ENCODE measurements around the gene ZBED4.

ZBED4 gene

DNA sequence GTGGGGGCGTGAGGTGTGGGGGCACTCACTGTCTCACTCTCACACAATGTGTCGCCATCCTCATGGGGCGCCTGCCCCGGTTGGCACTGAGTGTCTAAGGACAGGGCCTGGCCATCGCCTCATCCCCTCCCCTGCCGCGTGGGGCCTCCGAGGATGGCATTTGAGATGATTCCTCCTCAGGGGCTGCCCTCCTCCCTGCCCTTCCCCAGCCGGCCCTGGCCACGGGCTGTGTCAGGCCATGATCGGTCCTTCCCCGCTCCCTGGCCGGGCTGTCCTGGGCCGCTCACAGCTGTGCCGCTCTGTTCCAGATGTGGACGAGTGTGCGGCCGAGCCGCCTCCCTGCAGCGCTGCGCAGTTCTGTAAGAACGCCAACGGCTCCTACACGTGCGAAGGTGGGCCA is 69.3 kb downstream of the ZBED4 start:
- no peak overlapping the region for H3K27ac ChIP-seq
- H3K9ac ChIP-seq = no peak overlapping the region
- H3K4me1 ChIP-seq = no peaks in the 10 kb centered on the region
- TF ChIP-seq CTCF (IDR thresholded peaks at IDR 0.05) = no peak
- H3K36me3 ChIP-seq (ENCODE audit: control insufficient read depth, insufficient read depth, low read length) = no peaks in the 10 kb centered on the region
- H3K4me2 ChIP-seq (ENCODE audit: low read length) = no peak overlapping the region
- H3K4me3 ChIP-seq (ENCODE audit: low read depth, low read length) = no peak overlapping the region
- H3K9me3 ChIP-seq (ENCODE audit: control insufficient read depth, low read length) = no peaks in the 10 kb centered on the region
- H2AFZ ChIP-seq = no peak overlapping the region
- no peaks in the 10 kb centered on the region for H3K27me3 ChIP-seq (ENCODE audit: control insufficient read depth, insufficient read depth, low read length)
- no peaks in the 10 kb centered on the region for H3K79me2 ChIP-seq

- H3K9me3 ChIP-seq (ENCODE audit: control insufficient read depth, low read length) = no peaks in the 10 kb centered on the region
- no peak overlapping the region for H3K4me2 ChIP-seq (ENCODE audit: low read length)
- H2AFZ ChIP-seq = no peak overlapping the region
- no peak for TF ChIP-seq CTCF (IDR thresholded peaks at IDR 0.05)
- H3K79me2 ChIP-seq = no peaks in the 10 kb centered on the region
- no peak overlapping the region for H3K4me3 ChIP-seq (ENCODE audit: low read depth, low read length)
- H3K4me1 ChIP-seq = no peaks in the 10 kb centered on the region
- H3K27ac ChIP-seq = no peak overlapping the region
- H3K9ac ChIP-seq = no peak overlapping the region
- no peaks in the 10 kb centered on the region for H3K27me3 ChIP-seq (ENCODE audit: control insufficient read depth, insufficient read depth, low read length)
- no peaks in the 10 kb centered on the region for H3K36me3 ChIP-seq (ENCODE audit: control insufficient read depth, insufficient read depth, low read length)
Measured at GRCh38 chr22:49923445-49923844, 69.8 kb downstream of the ZBED4 start.

DNA sequence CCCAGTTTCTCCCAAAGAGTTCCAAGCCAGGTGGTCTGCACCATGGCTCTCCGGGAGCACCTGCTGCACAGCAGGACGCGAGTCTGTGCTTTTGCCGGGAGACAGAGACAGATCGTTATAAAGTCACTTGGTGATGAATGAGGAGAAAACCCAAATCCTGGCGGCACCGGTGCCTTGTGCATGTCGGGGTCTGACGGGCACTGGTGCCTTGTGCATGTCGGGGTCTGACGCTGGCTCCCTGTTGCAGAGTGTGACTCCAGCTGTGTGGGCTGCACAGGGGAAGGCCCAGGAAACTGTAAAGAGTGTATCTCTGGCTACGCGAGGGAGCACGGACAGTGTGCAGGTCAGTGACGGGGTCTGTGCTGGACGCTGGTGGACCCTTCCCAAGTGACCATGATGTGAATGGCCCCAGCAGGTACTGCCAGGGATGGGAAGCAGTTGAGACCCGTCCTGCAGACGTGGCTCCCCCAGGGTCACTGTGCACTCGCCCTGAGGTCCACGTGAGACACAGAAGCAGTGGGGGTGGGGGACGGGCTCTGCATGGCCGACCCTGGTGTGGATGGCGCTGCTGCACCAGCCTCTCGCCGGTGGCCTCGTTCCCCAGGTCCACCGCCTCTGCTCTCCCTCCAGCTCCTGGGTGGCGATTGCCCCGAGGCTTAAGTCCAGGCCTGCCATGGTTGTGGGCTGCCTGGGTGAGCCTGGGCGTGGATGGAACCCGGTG is 70.6 kb downstream of the ZBED4 start:
- Histone ChIP-seq H3K4me3 (ENCODE audit: low read depth, low read length) (no peak overlapping the region), H3K36me3 (ENCODE audit: control insufficient read depth, insufficient read depth, low read length) (no peaks in the 10 kb centered on the region), H3K27me3 (ENCODE audit: control insufficient read depth, insufficient read depth, low read length) (no peaks in the 10 kb centered on the region), H3K9ac (no peak overlapping the region), H2AFZ (no peak overlapping the region), H3K9me3 (ENCODE audit: control insufficient read depth, low read length) (no peaks in the 10 kb centered on the region), H3K4me1 (no peaks in the 10 kb centered on the region), H3K4me2 (ENCODE audit: low read length) (no peak overlapping the region), H3K79me2 (no peaks in the 10 kb centered on the region), H3K27ac (no peak overlapping the region)
- TF ChIP-seq CTCF (IDR thresholded peaks at IDR 0.05) = no peak

- H3K27me3 ChIP-seq (ENCODE audit: control insufficient read depth, insufficient read depth, low read length) = no peaks in the 10 kb centered on the region
- no peak overlapping the region for H3K4me2 ChIP-seq (ENCODE audit: low read length)
- no peak for TF ChIP-seq CTCF (IDR thresholded peaks at IDR 0.05)
- no peaks in the 10 kb centered on the region for H3K36me3 ChIP-seq (ENCODE audit: control insufficient read depth, insufficient read depth, low read length)
- H2AFZ ChIP-seq = no peak overlapping the region
- no peaks in the 10 kb centered on the region for H3K4me1 ChIP-seq
- no peaks in the 10 kb centered on the region for H3K9me3 ChIP-seq (ENCODE audit: control insufficient read depth, low read length)
- H3K27ac ChIP-seq = no peak overlapping the region
- H3K4me3 ChIP-seq (ENCODE audit: low read depth, low read length) = no peak overlapping the region
- H3K9ac ChIP-seq = no peak overlapping the region
- H3K79me2 ChIP-seq = no peaks in the 10 kb centered on the region
Measured at GRCh38 chr22:49925525-49926128, 72.0 kb downstream of the ZBED4 start.

DNA sequence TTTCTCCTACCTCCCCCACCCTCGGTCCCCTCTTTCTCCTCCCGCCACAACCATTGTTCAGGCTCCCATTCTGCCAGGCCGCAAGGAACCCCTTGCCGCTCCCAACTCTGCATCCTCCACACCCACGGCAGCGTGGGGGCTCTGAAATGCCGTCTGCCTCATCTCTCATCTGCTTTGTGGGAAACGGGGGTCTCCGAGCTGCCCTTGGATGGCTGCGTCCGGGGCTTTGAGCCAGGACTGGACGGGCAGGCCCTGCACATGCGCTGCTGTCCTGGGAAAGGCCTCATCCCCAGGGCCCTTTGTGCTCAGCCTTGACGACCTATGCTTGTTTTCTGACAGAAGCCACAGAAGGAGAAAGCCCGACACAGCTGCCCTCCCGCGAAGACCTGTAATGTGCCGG is 73.3 kb downstream of the ZBED4 start:
- H3K27me3 ChIP-seq (ENCODE audit: control insufficient read depth, insufficient read depth, low read length) = no peaks in the 10 kb centered on the region
- H3K9ac ChIP-seq = no peak overlapping the region
- no peak overlapping the region for H3K4me3 ChIP-seq (ENCODE audit: low read depth, low read length)
- no peaks in the 10 kb centered on the region for H3K36me3 ChIP-seq (ENCODE audit: control insufficient read depth, insufficient read depth, low read length)
- no peaks in the 10 kb centered on the region for H3K4me1 ChIP-seq
- H3K27ac ChIP-seq = no peak overlapping the region
- no peak for TF ChIP-seq CTCF (IDR thresholded peaks at IDR 0.05)
- no peak overlapping the region for H2AFZ ChIP-seq
- no peak overlapping the region for H3K4me2 ChIP-seq (ENCODE audit: low read length)
- H3K9me3 ChIP-seq (ENCODE audit: control insufficient read depth, low read length) = no peaks in the 10 kb centered on the region
- no peaks in the 10 kb centered on the region for H3K79me2 ChIP-seq
